ENCODE results near the gene HYAL3. TPM values are rescaled to one million over a fixed set of nuclear protein-coding genes. Genes with fewer than 3 reads are reported as not detected.
A peak's percentile ranks its signal among the peaks of the same experiment; 100 is the strongest.

Gene HYAL3
- total RNA-seq, 2 donors from 2014 or later = 2.6 to 3.3 TPM

GRCh38 chr3:50269460-50269859, 29.7 kb downstream of the HYAL3 start:
- DNase-seq = no peak
- H3K4me3 Mint-ChIP-seq = no peak overlapping the region

DNA sequence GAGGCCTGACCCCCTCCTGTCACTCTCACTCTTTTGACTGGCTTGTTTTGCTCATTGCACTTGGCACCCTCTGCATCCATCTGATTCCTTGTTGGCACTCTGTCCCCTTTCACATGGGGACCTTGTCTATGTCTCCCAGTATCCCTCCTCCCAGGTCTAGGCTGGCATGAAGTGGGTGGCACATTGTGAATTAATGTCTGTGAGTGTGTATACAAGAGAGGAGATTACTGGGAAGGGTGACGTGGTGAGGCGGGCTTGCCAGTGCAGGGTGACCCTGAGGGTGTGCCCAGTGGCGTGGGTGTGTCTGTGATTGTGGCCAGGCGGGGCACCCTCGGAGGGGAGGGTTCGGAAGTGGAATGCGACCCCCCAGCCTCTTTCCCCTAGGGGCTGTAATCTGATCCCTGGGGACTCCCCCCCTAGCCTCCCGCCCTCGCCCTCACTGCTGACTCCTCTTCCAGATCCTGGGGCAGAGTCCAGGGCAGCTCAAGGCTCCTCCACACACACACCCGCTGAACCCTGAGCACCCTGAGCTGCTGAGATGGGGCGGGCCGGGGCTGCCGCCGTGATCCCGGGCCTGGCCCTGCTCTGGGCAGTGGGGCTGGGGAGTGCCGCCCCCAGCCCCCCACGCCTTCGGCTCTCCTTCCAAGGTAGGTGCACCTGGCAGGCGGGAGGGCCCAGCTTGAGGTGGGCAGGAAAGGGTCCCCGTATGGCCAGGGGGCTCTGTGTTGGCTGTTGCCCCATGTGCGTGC, 30.3 kb downstream of the HYAL3 start, which contains the start of gene SEMA3B:
Gene SEMA3B (plus strand): TSS at position 445 of the 749 bp plus-strand sequence. CDS start 94 bp downstream, at position 539.
- peak within 1 kb of the TSS; percentile 26 for H3K27ac Mint-ChIP-seq

More at GRCh38 chr3:50269460-50269859, 29.7 kb downstream of the HYAL3 start:
- no peak overlapping the region for H3K4me3 ChIP-seq (ENCODE audit: low read length)
- H3K27ac Mint-ChIP-seq = peak overlapping the region; percentile 26
- peaks cover 9% of the 10 kb centered on the region for H3K4me1 ChIP-seq (ENCODE audit: control insufficient read depth, insufficient read depth, low read length)
- H3K36me3 ChIP-seq (ENCODE audit: control insufficient read depth, insufficient read depth, low read length) = no peaks in the 10 kb centered on the region
- H3K27ac ChIP-seq (ENCODE audit: low read depth, low read length) = peak overlapping the region; percentile 16
- peaks cover 16% of the 10 kb centered on the region for H3K27me3 ChIP-seq (ENCODE audit: control insufficient read depth, insufficient read depth, low read length, poor library complexity, severe bottlenecking)
- H3K36me3 Mint-ChIP-seq (ENCODE audit: low read depth) = no peaks in the 10 kb centered on the region
- no peak for TF ChIP-seq CTCF (conservative IDR thresholded peaks at IDR 0.05)
- H3K4me1 Mint-ChIP-seq = peaks cover 22% of the 10 kb centered on the region
- peaks cover 25% of the 10 kb centered on the region for H3K27me3 Mint-ChIP-seq (ENCODE audit: insufficient read depth)
- WGBS, 2 experiments (ENCODE audit: insufficient coverage in 1 of 2, insufficient read length in 1 of 2) = 80 to 82% methylated on average over 4 of the region's 4 CpGs
- H3K9me3 ChIP-seq (ENCODE audit: control insufficient read depth, low read length) = no peaks in the 10 kb centered on the region
- no peak overlapping the region for H3K9ac ChIP-seq (ENCODE audit: extremely low read depth, low read length, poor library complexity, severe bottlenecking)
- H3K9me3 Mint-ChIP-seq = no peaks in the 10 kb centered on the region

DNA sequence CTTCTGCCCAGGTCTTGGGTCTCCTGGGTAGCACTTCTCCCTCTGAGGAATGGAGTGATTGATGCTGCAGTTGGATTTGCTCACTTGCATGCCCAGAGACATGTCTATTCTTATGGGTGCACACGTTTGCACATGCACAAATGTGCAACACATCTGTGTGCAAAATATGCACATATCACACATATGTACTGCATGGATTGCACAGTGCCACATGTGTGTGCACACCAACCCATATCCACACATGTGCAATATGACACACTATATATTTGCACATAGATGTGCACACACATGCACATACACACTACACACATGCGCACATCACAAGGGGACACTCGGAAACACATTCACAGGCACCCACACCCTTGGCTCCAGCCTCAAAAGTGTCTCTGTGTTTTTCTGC, 30.9 kb downstream of the HYAL3 start:
- H3K4me1 Mint-ChIP-seq = peaks cover 26% of the 10 kb centered on the region
- Histone ChIP-seq H3K9ac (ENCODE audit: extremely low read depth, low read length, poor library complexity, severe bottlenecking) (no peak overlapping the region), H3K4me1 (ENCODE audit: control insufficient read depth, insufficient read depth, low read length) (peaks cover 9% of the 10 kb centered on the region), H3K27me3 (ENCODE audit: control insufficient read depth, insufficient read depth, low read length, poor library complexity, severe bottlenecking) (peaks cover 4% of the 10 kb centered on the region), H3K9me3 (ENCODE audit: control insufficient read depth, low read length) (no peaks in the 10 kb centered on the region), H3K36me3 (ENCODE audit: control insufficient read depth, insufficient read depth, low read length) (no peaks in the 10 kb centered on the region), H3K4me3 (ENCODE audit: low read length) (no peak overlapping the region), H3K27ac (ENCODE audit: low read depth, low read length) (no peak overlapping the region)
- WGBS, 2 experiments (ENCODE audit: insufficient coverage in 1 of 2, insufficient read length in 1 of 2) = 85 to 94% methylated on average over 3 of the region's 3 CpGs
- H3K27me3 Mint-ChIP-seq (ENCODE audit: insufficient read depth) = peaks cover 14% of the 10 kb centered on the region
- no peaks in the 10 kb centered on the region for H3K9me3 Mint-ChIP-seq
- no peak for DNase-seq
- no peak overlapping the region for H3K27ac Mint-ChIP-seq
- TF ChIP-seq CTCF (conservative IDR thresholded peaks at IDR 0.05) = no peak
- H3K4me3 Mint-ChIP-seq = no peak overlapping the region
- H3K36me3 Mint-ChIP-seq (ENCODE audit: low read depth) = no peaks in the 10 kb centered on the region

More for the DNA sequence above, 30.3 kb downstream of the HYAL3 start, which contains the start of gene SEMA3B:
- Histone ChIP-seq H3K36me3 (ENCODE audit: control insufficient read depth, insufficient read depth, low read length) (no peaks in the 10 kb centered on the region), H3K4me1 (ENCODE audit: control insufficient read depth, insufficient read depth, low read length) (peaks cover 9% of the 10 kb centered on the region), H3K27ac (ENCODE audit: low read depth, low read length) (peak within 1 kb of the TSS; percentile 16), H3K9me3 (ENCODE audit: control insufficient read depth, low read length) (no peaks in the 10 kb centered on the region), H3K4me3 (ENCODE audit: low read length) (no peak within 1 kb of the TSS), H3K9ac (ENCODE audit: extremely low read depth, low read length, poor library complexity, severe bottlenecking) (no peak within 1 kb of the TSS), H3K27me3 (ENCODE audit: control insufficient read depth, insufficient read depth, low read length, poor library complexity, severe bottlenecking) (peaks cover 10% of the 10 kb centered on the region)
- Mint-ChIP-seq H3K4me1 (peaks cover 26% of the 10 kb centered on the region), H3K9me3 (no peaks in the 10 kb centered on the region), H3K4me3 (no peak within 1 kb of the TSS), H3K36me3 (ENCODE audit: low read depth) (no peaks in the 10 kb centered on the region), H3K27me3 (ENCODE audit: insufficient read depth) (peaks cover 19% of the 10 kb centered on the region)
- no peak for TF ChIP-seq CTCF (conservative IDR thresholded peaks at IDR 0.05)
- 80 to 85% methylated on average over 6 to 21 of the region's 21 CpGs for WGBS, 2 experiments (ENCODE audit: insufficient coverage in 1 of 2, insufficient read length in 1 of 2)
- DNase-seq = peak; percentile 63

Data from endodermal cell (in vitro differentiated cells).